Stimulated activated CD4-positive, alpha-beta T cell treated with anti-CD3 and anti-CD28 coated beads, Interleukin-12 subunit alpha, Interleukin-12 subunit beta, amount 100 ng/mL, for 48 hours (primary cell): ENCODE data around the gene PNRC2.

Experiments used
- DNase-seq, 3 donors: peaks; one replicate each; pipeline ENCODE4 v3.0.0-alpha.2; 2020; ENCODE audit warnings: low read depth in 2 of 3, low spot score in 1 of 3

Gene PNRC2, protein sequence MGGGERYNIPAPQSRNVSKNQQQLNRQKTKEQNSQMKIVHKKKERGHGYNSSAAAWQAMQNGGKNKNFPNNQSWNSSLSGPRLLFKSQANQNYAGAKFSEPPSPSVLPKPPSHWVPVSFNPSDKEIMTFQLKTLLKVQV

DNA sequence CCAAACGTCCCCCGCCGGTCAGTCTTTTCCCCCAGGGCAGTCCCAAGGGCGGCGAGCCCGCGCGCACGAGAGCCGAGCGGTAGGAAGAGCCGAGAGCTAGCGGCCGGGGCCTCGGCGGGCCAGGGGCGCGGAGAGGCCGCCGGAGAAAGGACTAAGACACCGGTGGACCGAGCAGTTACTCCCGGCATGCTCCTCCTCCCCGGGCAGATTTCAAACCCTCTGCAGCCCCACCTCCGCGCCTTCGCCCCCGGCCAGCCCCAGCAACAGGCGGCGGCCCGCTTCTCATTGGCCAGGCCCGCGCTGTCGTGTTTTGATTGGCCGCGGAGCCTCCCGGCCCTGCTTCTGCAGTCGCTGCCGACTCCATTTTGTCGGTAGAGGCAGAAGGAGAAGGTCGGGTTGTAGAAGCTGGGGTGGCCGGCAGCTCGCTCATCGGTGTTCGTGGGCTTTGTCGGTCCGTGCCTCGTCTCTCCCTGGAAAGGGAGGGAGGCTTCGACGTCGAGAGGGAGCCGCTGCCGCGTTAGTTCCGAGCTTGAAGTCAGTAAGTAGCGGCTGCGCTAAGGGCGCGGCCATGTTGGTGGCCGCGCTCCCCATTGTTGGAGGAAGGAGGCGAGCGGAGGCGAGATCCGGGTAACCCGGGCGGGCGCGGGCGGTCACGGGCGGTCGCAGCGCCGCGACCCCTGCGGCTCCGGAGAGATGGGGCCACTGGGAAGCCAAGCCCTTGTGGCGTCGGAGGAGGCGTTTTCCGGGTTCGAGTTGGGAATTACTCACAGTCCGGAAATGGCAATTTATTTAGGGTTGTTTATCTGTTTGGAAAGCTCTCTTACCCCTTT is at the start of gene PNRC2:
Gene PNRC2 (plus strand): TSS at position 368 of the 830 bp plus-strand sequence. CDS start 1,630 bp downstream, outside the sequence.
- DNase-seq, result peak; percentile 92 to 97 (median 96)

DNA sequence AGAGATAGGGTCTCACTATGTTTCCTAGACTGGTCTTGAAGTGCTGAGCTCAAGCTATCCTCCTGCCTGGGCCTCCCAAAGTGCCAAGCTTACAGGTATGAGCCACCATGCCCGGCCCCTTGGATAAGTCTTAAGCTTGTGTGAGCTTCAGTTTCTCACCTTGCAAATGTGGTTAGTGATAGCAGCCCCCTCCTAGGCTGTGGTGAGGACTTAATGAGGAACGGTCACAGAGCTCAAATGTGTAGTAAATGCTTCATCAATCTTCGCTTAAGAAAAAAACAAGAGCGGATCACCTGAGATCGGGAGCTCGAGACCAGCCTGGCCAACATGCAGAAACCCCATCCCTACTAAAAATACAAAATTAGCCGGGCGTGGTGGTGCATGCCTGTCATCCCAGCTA is 49.5 kb upstream of the PNRC2 start:
- DNase-seq, result no peak

DNA sequence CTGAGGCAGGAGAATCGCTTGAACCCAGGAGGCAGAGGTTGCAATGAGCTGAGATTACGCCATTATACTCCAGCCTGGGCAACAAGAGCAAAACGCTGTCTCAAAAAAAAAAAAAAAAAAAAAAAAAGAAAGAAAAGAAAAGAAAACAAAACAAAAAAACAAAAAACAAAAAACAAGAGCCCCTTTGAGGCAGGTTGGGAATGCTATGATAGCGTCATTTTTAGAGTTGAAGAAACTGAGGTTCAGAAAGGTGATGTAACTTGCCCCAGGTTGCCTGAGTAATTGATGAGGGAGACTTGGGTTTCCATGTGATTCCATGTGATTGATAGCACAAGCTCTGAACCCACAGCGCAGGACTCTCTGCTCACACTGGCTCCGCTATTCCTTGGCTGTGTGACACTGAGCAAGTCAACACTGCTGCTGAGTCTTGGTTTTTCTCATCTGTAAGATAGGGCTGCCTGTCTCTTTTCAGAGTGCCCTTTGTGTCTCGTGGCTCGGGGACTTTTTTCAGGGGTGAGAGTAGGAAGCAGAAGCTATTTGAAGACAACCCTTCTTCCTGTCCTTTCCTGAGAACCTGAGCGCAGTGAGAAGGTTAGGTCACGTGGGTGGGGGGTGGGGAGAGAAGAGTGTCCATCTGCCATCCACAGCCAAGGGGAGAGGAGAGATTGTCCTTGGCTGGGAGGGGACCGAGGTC is 48.9 kb upstream of the PNRC2 start:
- no peak for DNase-seq

DNA sequence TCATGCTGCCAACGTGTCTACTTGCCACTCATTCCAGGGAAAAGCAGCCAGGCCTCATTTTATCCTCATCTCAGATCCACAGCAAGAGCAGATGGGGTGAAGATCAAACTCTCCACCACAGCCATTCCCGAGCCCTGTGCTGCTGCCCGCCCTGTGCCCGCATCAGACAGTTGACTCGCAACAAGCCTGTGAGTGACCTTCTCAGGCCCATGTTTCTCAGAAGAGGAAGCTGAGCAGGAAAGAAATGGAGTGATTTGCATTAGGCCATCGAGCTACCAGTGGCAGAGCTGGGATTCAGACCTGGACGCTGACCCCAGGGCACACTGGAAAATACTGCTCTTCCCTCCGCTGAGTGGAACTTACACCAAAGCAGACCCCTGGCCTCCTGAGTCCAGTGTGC is 47.7 kb upstream of the PNRC2 start:
- DNase-seq, result no peak

DNA sequence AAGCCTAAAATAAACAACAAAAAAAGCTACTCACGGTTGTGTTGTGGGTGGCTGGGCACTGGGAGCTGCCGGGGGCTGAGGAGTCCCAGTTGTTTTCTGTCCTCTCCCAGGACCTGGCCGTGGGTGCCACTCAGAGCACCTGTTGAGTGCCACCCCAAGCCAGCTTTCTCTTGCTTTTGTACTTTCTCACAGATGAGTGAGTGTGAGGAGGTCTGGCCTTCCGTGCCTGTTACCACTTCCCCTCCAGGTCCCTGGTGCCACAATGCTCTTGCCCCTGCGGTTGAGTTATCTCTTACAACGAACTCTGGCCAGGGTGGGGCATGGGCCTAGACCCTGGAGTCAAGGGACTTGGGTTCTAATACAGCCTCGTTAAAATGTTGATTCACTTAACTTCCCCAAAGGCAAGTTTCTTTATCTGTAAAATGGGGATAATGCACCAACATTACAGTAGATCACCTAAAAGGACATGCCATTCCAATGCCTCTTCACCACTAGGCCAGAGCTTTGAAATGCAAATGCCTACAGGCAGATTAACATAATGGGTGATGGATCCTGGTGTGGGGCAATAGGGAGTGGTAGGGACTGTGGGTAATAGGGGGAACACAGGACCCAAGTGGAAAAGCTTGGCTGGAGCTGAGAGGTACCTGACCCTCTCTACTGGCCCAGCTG is 46.3 kb upstream of the PNRC2 start, which contains the start of gene CNR2:
Gene CNR2 (minus strand): TSS at position 151 of the 669 bp plus-strand sequence. CDS start 37,745 bp downstream, outside the sequence.
- no peak for DNase-seq

DNA sequence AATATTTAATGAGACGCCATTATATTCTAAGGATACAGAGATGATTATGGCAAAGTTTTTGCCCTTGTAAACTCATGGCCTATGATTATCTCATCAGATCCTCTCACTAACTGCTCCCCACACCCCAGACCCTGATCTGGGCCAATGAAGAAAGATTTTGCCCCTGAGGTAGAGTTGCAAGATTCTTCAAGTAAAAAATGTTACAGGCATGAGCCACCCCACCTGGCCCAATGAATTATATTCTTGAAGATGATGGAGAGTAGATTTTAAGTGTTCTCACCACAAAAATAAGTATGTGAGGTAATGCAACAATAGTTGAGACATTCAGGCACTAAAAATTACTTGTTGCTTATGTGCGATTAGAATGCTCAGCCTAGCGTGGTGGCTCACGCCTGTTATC is 44.7 kb upstream of the PNRC2 start:
- no peak for DNase-seq

DNA sequence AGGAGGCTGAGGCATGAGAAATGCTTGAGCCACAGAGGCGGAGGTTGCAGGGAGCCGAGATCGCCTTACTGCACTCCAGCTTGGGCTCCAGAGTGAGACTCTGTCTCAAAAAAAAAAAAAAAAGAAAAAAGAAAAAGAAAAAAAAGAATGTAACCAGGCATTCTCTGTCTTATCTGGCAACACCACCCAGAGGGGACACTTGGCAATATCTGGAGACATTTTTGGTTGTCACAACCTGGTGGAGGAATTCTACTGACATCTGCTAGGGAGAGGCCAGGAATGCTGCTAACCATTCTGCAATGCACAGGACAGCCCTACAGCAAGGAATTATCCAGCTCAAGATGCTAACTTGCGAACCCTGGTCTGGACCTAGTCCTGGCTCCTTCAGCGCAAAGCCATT is 44.2 kb upstream of the PNRC2 start:
- no peak for DNase-seq

DNA sequence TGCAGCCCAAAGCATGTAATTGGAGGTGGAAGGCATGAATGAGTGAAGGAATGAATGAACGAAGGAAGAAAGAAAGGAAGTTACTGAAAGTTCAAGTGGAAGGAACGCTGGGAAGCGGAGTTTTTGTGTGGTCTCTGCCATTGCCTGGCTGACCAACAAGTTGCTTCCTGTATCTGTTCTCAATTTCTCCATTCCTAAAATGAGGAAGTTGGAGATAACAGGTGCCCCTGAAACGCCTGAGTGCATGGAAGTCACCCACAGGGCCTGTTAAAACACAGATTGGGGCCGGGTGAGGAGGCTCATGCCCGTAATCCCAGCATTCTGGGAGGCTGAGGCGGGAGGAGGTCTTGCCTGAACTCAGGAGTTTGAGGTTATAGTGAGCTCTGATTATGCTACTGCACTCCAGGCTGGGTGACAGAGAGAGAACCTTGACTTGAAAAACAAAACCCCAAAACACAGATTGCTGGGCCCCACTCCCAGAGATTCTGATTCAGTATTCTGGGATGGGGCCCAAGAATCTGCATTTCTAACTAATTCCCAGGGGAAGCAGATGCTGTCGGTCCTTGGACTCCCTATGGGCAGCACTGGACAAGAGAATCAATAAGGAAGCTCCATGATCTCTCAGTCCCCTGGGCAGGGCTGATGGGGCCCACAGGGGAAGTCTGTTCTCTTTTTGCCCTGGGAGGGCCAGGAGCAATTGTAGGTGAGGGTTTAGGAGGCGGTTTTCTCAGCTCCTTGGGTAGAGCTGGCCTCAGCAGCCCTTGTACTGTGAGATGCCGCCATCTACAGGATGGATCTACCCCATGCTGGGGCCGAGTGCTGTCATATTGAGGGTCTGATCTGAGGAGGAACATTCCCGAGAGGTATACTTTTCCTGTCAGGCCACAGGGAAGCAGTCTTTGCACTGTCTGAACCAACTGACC is 43.2 kb upstream of the PNRC2 start:
- DNase-seq, result peak; percentile 28 to 30 (median 29)

DNA sequence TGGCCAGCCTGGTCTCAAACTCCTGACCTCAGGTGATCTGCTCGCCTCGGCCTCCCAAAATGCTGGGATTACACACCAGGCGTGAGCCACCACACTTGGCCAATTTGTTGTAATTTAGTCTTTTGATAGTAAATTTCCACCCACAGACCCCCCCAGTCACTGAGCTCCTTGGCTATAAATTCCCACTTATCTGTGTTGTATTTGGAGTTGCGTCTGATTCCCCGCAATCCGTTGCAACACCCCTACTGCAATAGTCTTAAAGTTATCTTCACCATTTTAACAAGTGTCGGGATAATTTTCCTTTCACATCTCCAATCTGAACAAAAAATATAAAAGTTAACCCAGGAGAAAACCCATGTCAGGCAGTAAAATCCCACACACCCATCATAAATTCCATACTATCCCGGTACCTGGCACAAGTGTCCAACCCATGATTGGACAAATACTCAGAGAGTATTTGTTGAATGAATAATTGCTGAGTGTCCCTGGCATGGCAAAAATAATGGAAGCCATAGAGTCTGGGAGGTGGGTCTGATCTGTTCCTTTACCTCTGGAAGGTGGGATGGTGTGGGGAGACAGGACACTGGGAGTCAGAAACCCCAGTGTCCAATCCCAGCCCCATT is 37.2 kb upstream of the PNRC2 start:
- DNase-seq, result no peak

DNA sequence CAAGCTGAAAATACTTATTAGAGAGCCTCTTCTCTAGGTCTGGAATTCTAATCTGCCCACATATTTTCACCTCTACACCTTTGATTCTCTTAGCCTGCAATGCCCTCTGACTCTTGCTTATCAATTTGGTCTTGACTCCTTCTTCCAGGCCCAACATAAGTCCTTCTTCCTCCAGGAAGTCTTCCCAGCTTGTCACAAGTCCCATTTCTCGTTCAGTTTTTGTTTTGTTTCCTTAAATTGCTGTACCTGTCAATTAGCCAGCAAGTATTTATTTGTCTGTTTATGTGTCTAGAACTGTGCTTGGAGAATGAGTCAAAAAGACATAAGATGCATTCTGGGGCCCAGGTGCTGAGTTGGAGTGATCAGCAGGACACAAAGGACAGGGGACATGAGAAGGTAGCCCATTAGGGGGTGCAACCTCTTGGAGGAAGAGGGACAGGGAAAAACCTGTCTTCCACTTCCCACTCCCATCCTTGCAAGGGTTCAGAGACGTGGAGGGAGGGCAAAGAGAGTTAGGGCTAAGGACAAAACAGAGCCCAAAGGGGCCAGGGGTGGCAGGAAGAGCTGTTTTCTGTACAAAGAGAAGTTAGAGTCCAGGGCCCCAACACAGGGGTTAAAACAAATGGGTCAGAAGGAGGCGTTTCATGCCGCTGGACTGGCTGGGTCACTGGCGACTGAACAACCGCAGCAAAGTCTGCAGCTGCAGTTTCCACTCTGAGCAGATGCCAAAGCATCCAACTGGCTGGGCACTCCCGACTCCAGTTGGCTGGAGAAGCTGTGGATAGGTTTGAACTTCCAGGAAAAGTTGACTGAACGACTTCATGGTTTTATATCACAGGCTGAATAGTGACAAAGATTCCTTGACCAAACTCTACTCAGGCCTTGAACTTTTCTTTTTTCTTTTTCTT is 35.8 kb upstream of the PNRC2 start:
- no peak for DNase-seq

DNA sequence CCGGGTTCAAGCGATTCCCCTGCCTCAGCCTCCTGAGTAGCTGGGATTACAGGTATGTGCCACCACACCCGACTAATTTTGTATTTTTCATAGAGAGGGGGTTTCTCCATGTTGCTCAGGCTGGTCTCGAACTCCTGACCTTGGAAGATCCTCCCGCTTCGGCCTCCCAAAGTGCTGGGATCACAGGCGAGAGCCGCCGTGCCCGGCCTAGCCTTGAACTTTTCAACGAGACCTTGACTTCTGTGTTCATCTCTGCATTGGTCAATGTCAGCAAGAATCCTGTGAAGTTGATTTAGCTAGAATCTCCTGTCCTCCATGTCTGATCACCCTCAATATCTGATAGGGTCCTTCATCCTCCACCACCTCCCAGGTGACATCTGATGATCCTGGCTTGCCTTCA is 35.0 kb upstream of the PNRC2 start:
- DNase-seq, result no peak

DNA sequence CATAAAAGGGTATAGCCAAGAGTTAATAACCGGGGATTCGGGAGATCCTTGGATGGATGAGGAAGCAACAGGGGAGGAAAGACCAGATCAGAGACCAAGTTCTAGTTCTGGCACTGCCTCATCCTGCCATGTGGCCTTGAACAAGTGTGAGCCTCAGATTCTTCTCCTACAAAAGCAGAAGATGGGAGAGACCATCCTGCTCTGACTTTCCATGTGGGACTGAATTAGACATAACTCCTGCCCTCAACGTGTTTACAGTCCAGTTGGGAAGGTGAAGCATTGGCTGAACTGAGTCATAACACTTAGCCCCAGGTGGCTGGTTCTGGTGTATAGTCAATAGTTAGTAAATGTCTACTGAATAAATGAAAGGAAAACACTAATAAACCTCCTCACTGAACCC is 34.3 kb upstream of the PNRC2 start:
- DNase-seq, result no peak

DNA sequence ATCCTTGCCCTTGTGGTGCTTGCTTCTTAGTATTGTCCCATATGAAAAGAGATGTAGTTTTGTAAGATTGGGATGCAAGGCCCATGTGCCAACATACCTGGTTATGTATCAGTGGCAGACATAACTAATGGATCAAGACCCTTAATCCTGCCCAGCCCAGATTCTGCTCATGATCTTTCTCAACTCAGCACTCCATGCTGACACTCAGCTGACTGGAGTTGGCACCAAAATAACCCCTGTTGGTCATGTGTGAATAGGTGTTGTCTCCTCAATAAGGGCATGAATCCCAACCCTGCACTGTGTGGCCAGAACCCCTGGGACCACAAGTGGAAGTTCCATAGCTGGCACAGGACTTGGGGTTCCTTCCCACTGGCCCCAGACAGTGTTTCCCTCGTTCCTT is 32.5 kb upstream of the PNRC2 start:
- DNase-seq, result no peak

DNA sequence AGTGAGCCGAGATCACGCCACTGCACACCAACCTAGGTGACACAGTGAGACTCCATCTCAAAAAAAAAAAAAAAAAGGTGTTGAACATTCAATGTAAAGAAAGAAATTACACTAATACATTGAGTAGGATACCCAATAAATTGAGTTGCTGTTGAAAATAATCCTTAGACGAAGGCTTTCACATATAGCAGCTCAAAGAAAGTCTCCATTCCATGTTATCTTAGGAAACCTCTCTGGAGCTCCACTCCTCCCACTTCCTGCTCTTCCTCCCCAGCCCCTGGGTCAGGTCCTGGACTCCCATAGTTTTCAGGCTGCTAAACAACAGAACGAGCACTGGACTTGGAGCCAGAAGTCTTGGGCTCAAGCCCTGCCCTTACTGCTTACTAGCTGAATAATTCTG is 30.8 kb upstream of the PNRC2 start:
- DNase-seq, result no peak

DNA sequence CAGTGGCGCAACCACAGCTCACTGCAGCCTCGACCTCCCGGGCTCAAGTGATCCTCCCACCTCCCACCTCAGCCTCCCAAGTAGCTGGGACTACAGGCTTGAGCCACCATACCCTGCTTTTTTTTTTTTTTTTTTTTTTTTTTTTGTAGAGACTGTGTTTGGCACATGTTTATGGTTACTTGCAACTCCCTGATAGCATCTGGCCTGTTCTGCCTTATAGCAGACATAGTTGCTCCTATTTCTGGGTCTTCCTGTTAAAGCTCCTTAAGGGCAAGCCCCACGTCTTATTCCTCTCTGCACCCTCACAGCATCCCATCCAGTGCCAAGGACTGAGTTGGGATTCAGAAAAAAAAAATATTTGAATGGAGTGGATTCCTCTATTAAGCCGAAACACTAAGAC is 29.4 kb upstream of the PNRC2 start:
- DNase-seq, result no peak

DNA sequence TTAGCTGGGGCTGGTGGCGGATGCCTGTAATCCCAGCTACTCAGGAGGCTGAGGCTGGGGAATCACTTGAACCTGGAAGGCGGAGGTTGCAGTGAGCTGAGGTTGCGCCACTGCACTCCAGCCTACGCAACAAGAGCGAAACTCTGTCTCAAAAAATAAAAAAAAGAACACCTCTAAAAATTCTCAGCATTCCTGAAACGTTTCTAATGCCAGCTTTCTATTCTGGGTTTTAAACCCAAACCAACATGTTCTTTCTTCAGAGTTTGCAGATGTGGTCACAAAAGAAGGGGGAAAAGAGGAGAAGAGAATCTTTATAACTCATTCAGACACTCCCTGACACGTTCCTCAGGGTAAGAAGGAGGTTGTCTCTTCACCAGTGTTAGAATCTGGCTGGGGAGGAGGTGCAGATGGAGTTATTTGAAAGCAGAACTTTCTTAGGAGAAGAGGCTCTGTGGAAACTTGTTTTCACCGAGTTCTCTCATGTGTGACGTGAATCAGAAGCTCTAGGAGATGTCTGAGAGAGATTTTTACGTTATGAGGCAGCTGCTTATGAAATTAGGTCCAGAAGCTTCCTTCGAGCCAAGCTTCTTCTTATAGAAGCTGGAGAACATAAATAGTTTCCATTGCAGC is 28.7 kb upstream of the PNRC2 start:
- DNase-seq, result no peak

DNA sequence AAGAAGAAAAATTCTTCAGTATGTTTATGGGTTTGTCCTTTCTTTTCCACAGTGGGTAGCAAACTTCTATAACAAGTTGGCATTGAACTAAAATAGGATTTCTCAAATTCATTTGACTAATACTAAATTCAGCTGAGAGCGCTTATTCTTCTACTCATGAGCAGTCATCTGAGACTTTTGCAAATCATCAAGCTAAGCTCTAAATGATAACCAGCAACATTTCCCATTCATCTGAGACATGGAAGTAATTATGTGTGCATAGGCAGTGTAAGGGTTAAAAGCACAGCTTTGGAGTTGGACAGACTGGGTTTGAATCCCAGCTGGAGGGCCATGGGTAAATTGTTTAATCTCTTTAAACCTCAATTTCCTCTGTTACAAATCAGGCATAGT is 28.1 kb upstream of the PNRC2 start:
- DNase-seq, result no peak

DNA sequence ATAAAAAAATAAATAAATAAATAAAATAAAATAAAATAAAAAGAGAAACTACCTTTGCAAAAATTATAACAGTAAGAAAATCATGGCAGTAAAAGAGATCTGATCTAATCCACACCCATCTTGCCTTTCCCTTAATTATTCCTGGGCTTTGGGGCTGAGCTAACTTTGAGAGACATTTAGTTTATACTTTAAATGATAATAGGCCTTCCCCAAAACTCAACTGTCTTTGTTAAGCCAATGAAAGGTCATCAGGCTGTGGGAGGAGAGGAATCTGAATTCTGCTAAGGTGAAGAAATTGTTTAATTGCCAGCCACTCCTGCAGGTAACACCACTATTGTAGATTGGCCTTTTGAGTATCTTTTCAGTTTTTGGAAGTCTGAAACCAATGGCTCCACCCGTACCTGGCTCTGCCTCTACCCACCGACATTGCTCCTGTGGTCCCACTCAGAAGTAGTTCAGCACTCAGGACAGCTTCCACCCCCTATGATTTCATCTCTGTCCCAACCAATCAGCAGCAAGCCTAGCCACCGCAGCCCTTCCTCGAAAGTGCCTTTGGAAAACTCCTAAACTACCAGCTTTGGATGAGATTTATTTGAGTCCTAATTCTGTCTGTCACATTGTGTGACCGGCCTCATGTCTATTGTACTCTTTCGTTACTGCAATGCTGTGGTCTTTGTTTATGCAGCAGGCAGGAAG is 23.0 kb upstream of the PNRC2 start:
- DNase-seq, result no peak
